HEK293 (cell line): ENCODE measurements around the gene RPGRIP1L.

ENCODE experiments used
- CTCF ChIP-seq: fragments of 450-650 bp; formaldehyde crosslinking; IDR thresholded peaks from 2 replicates; pipeline ENCODE4 v1.5.1; 2016; ENCODE audit warnings: missing biosample characterization, missing genetic modification characterization
- SP2 ChIP-seq: fragments of 450-650 bp; formaldehyde crosslinking; IDR thresholded peaks from 2 replicates; pipeline ENCODE4 v1.5.1; 2016; ENCODE audit warnings: missing biosample characterization, missing genetic modification characterization
- YY1 ChIP-seq: fragments of 450-650 bp; formaldehyde crosslinking; IDR thresholded peaks from 2 replicates; pipeline ENCODE4 v1.5.1; 2018; ENCODE audit warnings: missing biosample characterization, missing genetic modification characterization
- ZNF10 ChIP-seq: fragments of 450-650 bp; formaldehyde crosslinking; IDR thresholded peaks from 2 replicates; pipeline ENCODE4 v1.5.1; 2017; ENCODE audit warnings: missing biosample characterization, missing genetic modification characterization
- ZNF223 ChIP-seq: fragments of 450-650 bp; formaldehyde crosslinking; IDR thresholded peaks from 2 replicates; pipeline ENCODE4 v1.5.1; 2016; ENCODE audit warnings: missing biosample characterization, missing genetic modification characterization
- ZNF26 ChIP-seq: fragments of 450-650 bp; formaldehyde crosslinking; IDR thresholded peaks from 2 replicates; pipeline ENCODE4 v1.5.1; 2016; ENCODE audit warnings: missing biosample characterization, missing genetic modification characterization
- ZNF274 ChIP-seq, 2 experiments: fragments of 200-500 bp in 1 of 2; fragments of 450-650 bp in 1 of 2; sonication (Bioruptor generic) in 1 of 2; formaldehyde crosslinking in 1 of 2; IDR thresholded peaks; 2 replicates each; pipeline versions ENCODE4 v1.5.1 to v1.6.1; 2014 to 2016; ENCODE audit warnings: borderline replicate concordance in 1 of 2, inconsistent platforms in 1 of 2, low read length in 1 of 2, missing biosample characterization in 1 of 2, missing genetic modification characterization in 1 of 2
- ZNF350 ChIP-seq: fragments of 450-650 bp; formaldehyde crosslinking; IDR thresholded peaks from 2 replicates; pipeline ENCODE4 v1.5.0; 2017; ENCODE audit warnings: missing biosample characterization, mild to moderate bottlenecking, missing genetic modification characterization
- ZNF354C ChIP-seq: fragments of 450-650 bp; formaldehyde crosslinking; IDR thresholded peaks from 2 replicates; pipeline ENCODE4 v1.5.1; 2016; ENCODE audit warnings: missing biosample characterization, missing genetic modification characterization, low read depth, borderline replicate concordance
- ZNF610 ChIP-seq: fragments of 450-650 bp; formaldehyde crosslinking; IDR thresholded peaks from 2 replicates; pipeline ENCODE4 v1.5.1; 2016; ENCODE audit warnings: missing biosample characterization, missing genetic modification characterization, borderline replicate concordance
- ZNF747 ChIP-seq: fragments of 450-650 bp; formaldehyde crosslinking; IDR thresholded peaks from 2 replicates; pipeline ENCODE4 v1.5.1; 2016; ENCODE audit warnings: missing biosample characterization, missing genetic modification characterization
- ZNF768 ChIP-seq: fragments of 450-650 bp; formaldehyde crosslinking; IDR thresholded peaks from 2 replicates; pipeline ENCODE4 v1.5.1; 2018; ENCODE audit warnings: missing biosample characterization, mild to moderate bottlenecking, missing genetic modification characterization

GRCh38 chr16:53666786-53667415, 36.8 kb downstream of the RPGRIP1L start:
- TF ChIP-seq SP2 (tag by site-specific recombination): no peak
- TF ChIP-seq CTCF (tag by site-specific recombination): no peak
- no peak for TF ChIP-seq ZNF747 (tag by site-specific recombination)
- TF ChIP-seq ZNF274 (IDR thresholded peaks at IDR 0.05; ENCODE audit: low read length): no peak
- no peak for TF ChIP-seq ZNF274 (tag by site-specific recombination; IDR thresholded peaks at IDR 0.05; ENCODE audit: borderline replicate concordance)
- no peak for TF ChIP-seq ZNF350 (tag by site-specific recombination)
- TF ChIP-seq ZNF610 (tag by site-specific recombination): no peak
- no peak for TF ChIP-seq ZNF354C (tag by site-specific recombination)
- no peak for TF ChIP-seq ZNF26
- TF ChIP-seq ZNF768 (tag by site-specific recombination): no peak
- no peak for TF ChIP-seq ZNF10 (tag by site-specific recombination)
- no peak for TF ChIP-seq YY1
- TF ChIP-seq ZNF223 (tag by site-specific recombination): no peak
